HG02973 (cell line): ENCODE measurements around the gene CHST10.

Experiments
- ATAC-seq: cut with Tn5 transposase; IDR thresholded peaks from one replicate; pipeline ENCODE4 v1.9.1; 2021; ENCODE audit warnings: moderate library complexity; ENCODE audit not compliant: unreplicated experiment

Gene CHST10

GRCh38 chr2:100417711-100418124 lies 250 bp upstream of the CHST10 start:
- ATAC-seq = no peak

- no peak for ATAC-seq
These were observed 1.0 kb downstream of the CHST10 start for GRCh38 chr2:100416397-100416934.

GRCh38 chr2:100413571-100413970 lies 3.9 kb downstream of the CHST10 start:
- no peak for ATAC-seq

- ATAC-seq = no peak
These were observed 4.6 kb downstream of the CHST10 start for GRCh38 chr2:100412881-100413321.

GRCh38 chr2:100412466-100412865 lies 5.0 kb downstream of the CHST10 start:
- no peak for ATAC-seq

- ATAC-seq = no peak
These were observed 5.6 kb downstream of the CHST10 start for GRCh38 chr2:100411841-100412292.

GRCh38 chr2:100409975-100410647 lies 7.4 kb downstream of the CHST10 start:
- no peak for ATAC-seq

- ATAC-seq = no peak
These were observed 8.0 kb downstream of the CHST10 start for GRCh38 chr2:100409461-100409860.

- no peak for ATAC-seq
These were observed 8.5 kb downstream of the CHST10 start for GRCh38 chr2:100408941-100409340.

- no peak for ATAC-seq
These were observed 9.4 kb downstream of the CHST10 start for GRCh38 chr2:100408104-100408503.

- ATAC-seq = no peak
These were observed 9.9 kb downstream of the CHST10 start for GRCh38 chr2:100407563-100407962.

GRCh38 chr2:100407073-100407472 lies 10.4 kb downstream of the CHST10 start:
- ATAC-seq = no peak

- ATAC-seq = no peak
These were observed 11.4 kb downstream of the CHST10 start for GRCh38 chr2:100406120-100406508.

- no peak for ATAC-seq
These were observed 11.9 kb downstream of the CHST10 start for GRCh38 chr2:100405403-100406119.

GRCh38 chr2:100404411-100404810 lies 13.1 kb downstream of the CHST10 start:
- ATAC-seq = no peak

- ATAC-seq = no peak
These were observed 13.7 kb downstream of the CHST10 start for GRCh38 chr2:100403722-100404121.

- ATAC-seq = no peak
These were observed 16.2 kb downstream of the CHST10 start for GRCh38 chr2:100401268-100401667.

GRCh38 chr2:100399714-100400113 lies 17.8 kb downstream of the CHST10 start:
- no peak for ATAC-seq

- ATAC-seq = no peak
These were observed 19.5 kb downstream of the CHST10 start for GRCh38 chr2:100397976-100398375.

GRCh38 chr2:100397118-100397860 lies 20.2 kb downstream of the CHST10 start:
- ATAC-seq = no peak

- ATAC-seq = no peak
These were observed 21.0 kb downstream of the CHST10 start for GRCh38 chr2:100396483-100396882.
